ENCODE measurements around the gene GPRC6A.

GPRC6A gene, protein sequence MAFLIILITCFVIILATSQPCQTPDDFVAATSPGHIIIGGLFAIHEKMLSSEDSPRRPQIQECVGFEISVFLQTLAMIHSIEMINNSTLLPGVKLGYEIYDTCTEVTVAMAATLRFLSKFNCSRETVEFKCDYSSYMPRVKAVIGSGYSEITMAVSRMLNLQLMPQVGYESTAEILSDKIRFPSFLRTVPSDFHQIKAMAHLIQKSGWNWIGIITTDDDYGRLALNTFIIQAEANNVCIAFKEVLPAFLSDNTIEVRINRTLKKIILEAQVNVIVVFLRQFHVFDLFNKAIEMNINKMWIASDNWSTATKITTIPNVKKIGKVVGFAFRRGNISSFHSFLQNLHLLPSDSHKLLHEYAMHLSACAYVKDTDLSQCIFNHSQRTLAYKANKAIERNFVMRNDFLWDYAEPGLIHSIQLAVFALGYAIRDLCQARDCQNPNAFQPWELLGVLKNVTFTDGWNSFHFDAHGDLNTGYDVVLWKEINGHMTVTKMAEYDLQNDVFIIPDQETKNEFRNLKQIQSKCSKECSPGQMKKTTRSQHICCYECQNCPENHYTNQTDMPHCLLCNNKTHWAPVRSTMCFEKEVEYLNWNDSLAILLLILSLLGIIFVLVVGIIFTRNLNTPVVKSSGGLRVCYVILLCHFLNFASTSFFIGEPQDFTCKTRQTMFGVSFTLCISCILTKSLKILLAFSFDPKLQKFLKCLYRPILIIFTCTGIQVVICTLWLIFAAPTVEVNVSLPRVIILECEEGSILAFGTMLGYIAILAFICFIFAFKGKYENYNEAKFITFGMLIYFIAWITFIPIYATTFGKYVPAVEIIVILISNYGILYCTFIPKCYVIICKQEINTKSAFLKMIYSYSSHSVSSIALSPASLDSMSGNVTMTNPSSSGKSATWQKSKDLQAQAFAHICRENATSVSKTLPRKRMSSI

GRCh38 chr6:116828983-116829382 lies at the start of gene GPRC6A:
Gene GPRC6A, minus strand, starts transcription at chr6:116829083. Its CDS starts 70 bp downstream, at chr6:116829013.
- Histone ChIP-seq H3K4me1 (no peaks in the 10 kb centered on the region), H3K36me3 (no peaks in the 10 kb centered on the region), H3K27me3 (no peaks in the 10 kb centered on the region), H3K27ac (no peak within 1 kb of the TSS), H3K4me3 (no peak within 1 kb of the TSS), H3K9me3 (no peaks in the 10 kb centered on the region)
- TF ChIP-seq CTCF (IDR thresholded peaks at IDR 0.05) = no peak
- intact Hi-C loops (cut with DNase I; ENCODE audit: low total_unique reads) = no loop called here
- DNase-seq = no peak

- H3K27ac ChIP-seq = no peak overlapping the region
- H3K27me3 ChIP-seq = peaks cover 2 to 22% of the 10 kb centered on the region in 2 donors
- intact Hi-C loops (cut with DNase I; ENCODE audit: low total_unique reads) = no loop called here
- H3K4me3 ChIP-seq = no peak overlapping the region
- DNase-seq = no peak
- peaks cover 0 to 1% (median 0%) of the 10 kb centered on the region in 3 donors for H3K9me3 ChIP-seq
- no peaks in the 10 kb centered on the region for H3K36me3 ChIP-seq
- peaks cover 0 to 15% (median 10%) of the 10 kb centered on the region in 4 donors for H3K4me1 ChIP-seq
- no peak for TF ChIP-seq CTCF (IDR thresholded peaks at IDR 0.05)
Measured at GRCh38 chr6:116877743-116878142, 48.9 kb upstream of the GPRC6A start.

DNA sequence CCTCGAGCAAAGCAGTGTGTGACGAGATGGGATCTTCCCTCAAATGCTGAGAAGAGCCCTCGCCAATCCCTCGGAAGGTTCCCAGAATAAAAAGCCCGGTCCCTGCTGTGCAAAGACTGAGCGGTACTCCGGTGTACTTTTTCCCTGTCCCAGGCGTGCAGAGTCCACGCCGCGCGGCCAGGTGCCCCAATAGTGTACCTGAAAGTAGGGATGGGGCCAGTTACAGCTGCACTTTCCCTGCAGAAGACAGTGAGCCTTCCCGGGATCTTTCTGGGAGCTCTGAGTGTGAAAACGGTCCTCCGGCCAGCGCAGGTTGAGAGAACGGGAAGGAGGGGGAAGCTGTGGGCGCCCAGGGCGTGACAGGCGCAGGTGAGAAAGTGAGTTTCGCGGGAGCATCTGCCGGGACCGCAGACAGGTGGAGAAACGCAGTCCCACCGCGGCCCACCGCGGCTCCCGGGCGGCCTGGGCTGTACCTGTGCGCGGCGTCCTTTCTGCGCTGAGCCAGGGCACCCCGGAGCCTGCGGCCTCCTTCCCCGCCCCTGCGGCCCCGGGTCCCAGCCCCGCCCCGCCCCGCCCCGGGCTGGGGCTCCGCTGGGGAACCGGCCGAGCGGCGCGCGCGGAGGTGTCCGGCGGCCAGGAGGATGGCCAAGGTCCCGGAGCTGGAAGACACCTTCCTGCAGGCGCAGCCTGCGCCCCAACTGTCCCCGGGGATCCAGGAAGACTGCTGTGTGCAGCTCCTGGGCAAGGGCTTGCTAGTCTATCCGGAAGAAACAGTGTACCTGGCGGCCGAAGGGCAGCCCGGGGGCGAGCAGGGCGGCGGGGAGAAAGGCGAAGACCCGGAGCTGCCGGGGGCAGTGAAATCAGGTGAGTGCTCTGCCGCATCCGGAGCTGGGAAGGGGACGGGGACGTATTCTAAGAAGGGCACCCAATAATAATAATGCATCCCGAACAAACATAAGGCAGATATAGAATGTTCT lies 48.0 kb upstream of the GPRC6A start, which contains the start of gene RFX6:
RFX6 (plus strand) TSS at position 608 of the 977 bp plus-strand sequence; CDS start at position 642, 34 bp downstream.
- Histone ChIP-seq H3K4me1 (peaks cover 0 to 15% (median 10%) of the 10 kb centered on the region in 4 donors), H3K9me3 (peaks cover 0 to 7% (median 0%) of the 10 kb centered on the region in 3 donors), H3K4me3 (peak within 1 kb of the TSS in 1 of 2 donors; percentile 38), H3K27ac (no peak within 1 kb of the TSS), H3K27me3 (peaks cover 2 to 22% of the 10 kb centered on the region in 2 donors), H3K36me3 (no peaks in the 10 kb centered on the region)
- no peak for DNase-seq
- intact Hi-C loops (cut with DNase I; ENCODE audit: low total_unique reads) = no loop called here
- TF ChIP-seq CTCF (IDR thresholded peaks at IDR 0.05) = no peak

DNA sequence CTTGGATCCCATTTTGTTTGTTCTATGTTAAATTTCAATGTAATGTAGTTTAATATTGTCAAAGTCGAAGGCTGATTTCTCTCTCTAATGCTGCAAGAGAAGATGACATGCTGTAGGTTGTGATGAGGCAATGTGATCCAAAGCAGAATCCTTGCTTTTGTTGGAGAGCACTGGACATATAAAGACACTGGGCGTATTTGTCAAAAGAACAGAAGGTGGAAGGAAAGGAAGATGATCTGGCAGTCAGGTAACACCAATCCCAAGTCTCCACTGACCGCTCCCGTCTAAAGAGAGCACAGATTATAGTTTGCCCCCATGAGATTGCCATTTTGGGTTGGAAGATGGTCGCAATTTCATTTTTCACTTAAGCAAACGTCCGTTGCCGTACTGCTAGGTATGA lies 47.2 kb upstream of the GPRC6A start:
- Histone ChIP-seq H3K9me3 (peaks cover 0 to 7% (median 0%) of the 10 kb centered on the region in 3 donors), H3K36me3 (no peaks in the 10 kb centered on the region), H3K27me3 (peaks cover 2 to 22% of the 10 kb centered on the region in 2 donors), H3K4me1 (peaks cover 0 to 15% (median 10%) of the 10 kb centered on the region in 4 donors), H3K4me3 (no peak overlapping the region), H3K27ac (no peak overlapping the region)
- TF ChIP-seq CTCF (IDR thresholded peaks at IDR 0.05) = no peak
- no peak for DNase-seq
- intact Hi-C loops (cut with DNase I; ENCODE audit: low total_unique reads) = no loop called here
